ENCODE measurements around the gene OR10K2.

The OR10K2 gene

DNA sequence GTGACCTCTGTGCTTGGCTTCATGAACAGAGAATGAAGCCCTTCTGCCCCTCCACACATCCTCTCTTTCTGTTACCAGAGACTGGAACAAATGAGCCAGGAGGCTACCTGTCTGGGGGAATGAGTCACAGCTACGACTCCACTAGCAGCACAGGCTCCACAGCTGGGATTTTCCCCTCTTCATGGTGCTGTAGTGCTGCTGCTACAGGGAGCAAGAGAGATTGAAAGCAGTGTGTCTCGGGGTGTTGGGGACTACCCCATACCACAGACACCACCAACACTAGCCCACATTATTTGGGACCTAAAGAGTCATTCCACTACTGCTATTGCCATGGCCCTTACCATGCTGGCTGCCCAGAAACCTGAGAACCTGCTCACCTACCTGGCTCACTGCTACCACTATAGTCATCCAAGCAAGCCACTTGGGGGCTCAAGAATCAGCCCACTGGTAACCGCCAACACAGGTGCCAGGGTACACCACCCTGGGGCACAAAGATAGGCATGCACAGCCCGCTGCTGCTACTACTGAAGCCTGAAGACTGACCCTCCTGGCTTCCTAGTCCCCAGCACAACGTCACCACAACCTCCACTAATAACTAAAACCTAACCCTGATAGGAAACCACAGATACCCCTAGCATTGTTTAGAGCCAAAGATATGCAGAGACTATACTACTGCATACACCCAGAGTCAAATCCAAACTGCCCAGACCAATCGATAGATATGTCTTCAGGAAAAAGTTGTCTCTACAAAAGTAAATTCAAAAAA is 54.7 kb downstream of the OR10K2 start:
- DNase-seq (ENCODE audit: low read depth in 2 of 2) = no peak
